ENCODE results near the gene PRM2.

DNA sequence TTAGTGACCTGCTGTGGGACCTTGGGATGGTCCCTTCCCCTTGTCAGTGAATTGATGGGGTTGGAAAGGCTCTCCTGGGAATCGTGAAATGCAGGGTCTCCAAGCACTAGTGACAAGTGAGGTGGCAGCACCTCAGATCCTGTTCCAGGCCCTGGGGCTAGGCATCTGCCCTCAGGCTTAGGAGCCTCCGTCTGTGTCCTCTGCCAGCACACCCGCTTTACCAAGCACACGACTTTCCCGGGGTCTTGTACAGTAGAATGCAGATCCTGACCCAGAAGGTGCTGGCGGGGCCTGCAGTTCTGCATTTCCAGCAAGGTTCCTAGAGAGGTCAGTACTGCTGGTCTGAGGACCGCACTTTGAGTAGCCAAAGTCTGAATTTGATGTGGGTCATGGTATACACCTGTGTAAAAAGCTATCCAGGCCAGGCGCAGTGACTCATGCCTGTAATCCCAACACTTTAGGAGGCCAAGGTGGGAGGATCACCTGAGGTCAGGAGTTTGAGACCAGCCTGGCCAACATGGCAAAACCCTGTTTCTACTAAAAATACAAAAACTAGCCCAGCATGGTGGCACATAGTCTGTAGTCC, 38.1 kb upstream of the PRM2 start:
- TF ChIP-seq YY1 (IDR thresholded peaks at IDR 0.05; ENCODE audit: insufficient read depth, insufficient read length) (no peak), SUZ12 (IDR thresholded peaks at IDR 0.05; ENCODE audit: extremely low read depth, insufficient read depth, insufficient read length) (no peak)
